Brain microvascular endothelial cell (primary cell): ENCODE measurements around the gene SERINC5.

Source experiments
- DNase-seq: peaks from one replicate; pipeline ENCODE4 v3.0.0-alpha.2; 2020
- H3K27ac ChIP-seq: fragments of 250-450 bp; sonication (Bioruptor Pico); 2 replicates; pipeline ENCODE4 v1.5.1; 2020; ENCODE audit warnings: mild to moderate bottlenecking, moderate library complexity
- H3K27me3 ChIP-seq: fragments of 250-450 bp; sonication (Bioruptor Pico); replicated peaks from 2 replicates; pipeline ENCODE4 v1.5.1; 2020; ENCODE audit warnings: mild to moderate bottlenecking
- H3K36me3 ChIP-seq: fragments of 250-450 bp; sonication (Bioruptor Pico); replicated peaks from 2 replicates; pipeline ENCODE4 v1.5.1; 2020; ENCODE audit warnings: mild to moderate bottlenecking
- H3K4me3 ChIP-seq: 2 replicates; pipeline ENCODE4 v1.5.1; 2011; ENCODE audit warnings: low read depth, mild to moderate bottlenecking, control low read depth, low read length, moderate library complexity
- CTCF ChIP-seq: IDR thresholded peaks from 2 replicates; pipeline ENCODE4 v1.5.1; 2011; ENCODE audit warnings: low read depth, mild to moderate bottlenecking, moderate library complexity, low read length, control low read depth, inconsistent platforms; ENCODE audit errors: missing control alignments
- in situ Hi-C: cut with HindIII; loops from 2 replicates; pipeline ENCODE4 v1.10.0; 2017; ENCODE audit warnings: low sequenced_read_pairs, low pct_ligation_motif_present

The SERINC5 gene

GRCh38 chr5:80128141-80128540 is 127.7 kb downstream of the SERINC5 start:
- Histone ChIP-seq H3K4me3 (no peak overlapping the region), H3K27ac (no peak overlapping the region), H3K36me3 (no peaks in the 10 kb centered on the region), H3K27me3 (no peaks in the 10 kb centered on the region)
- in situ Hi-C loops: no loop called here
- DNase-seq: no peak
- TF ChIP-seq CTCF: no peak

- H3K27me3 ChIP-seq: no peaks in the 10 kb centered on the region
- no peak overlapping the region for H3K27ac ChIP-seq
- no peaks in the 10 kb centered on the region for H3K36me3 ChIP-seq
- no peak for TF ChIP-seq CTCF
- DNase-seq: no peak
- in situ Hi-C loops: no loop called here
- H3K4me3 ChIP-seq: no peak overlapping the region
Observed at GRCh38 chr5:80127116-80127552, 128.7 kb downstream of the SERINC5 start.

GRCh38 chr5:80125962-80126480 is 129.8 kb downstream of the SERINC5 start:
- no peak overlapping the region for H3K4me3 ChIP-seq
- peak; percentile 81 for DNase-seq
- no peaks in the 10 kb centered on the region for H3K36me3 ChIP-seq
- H3K27ac ChIP-seq: peak overlapping the region; percentile 88
- in situ Hi-C loops: no loop called here
- TF ChIP-seq CTCF: no peak
- no peaks in the 10 kb centered on the region for H3K27me3 ChIP-seq

DNA sequence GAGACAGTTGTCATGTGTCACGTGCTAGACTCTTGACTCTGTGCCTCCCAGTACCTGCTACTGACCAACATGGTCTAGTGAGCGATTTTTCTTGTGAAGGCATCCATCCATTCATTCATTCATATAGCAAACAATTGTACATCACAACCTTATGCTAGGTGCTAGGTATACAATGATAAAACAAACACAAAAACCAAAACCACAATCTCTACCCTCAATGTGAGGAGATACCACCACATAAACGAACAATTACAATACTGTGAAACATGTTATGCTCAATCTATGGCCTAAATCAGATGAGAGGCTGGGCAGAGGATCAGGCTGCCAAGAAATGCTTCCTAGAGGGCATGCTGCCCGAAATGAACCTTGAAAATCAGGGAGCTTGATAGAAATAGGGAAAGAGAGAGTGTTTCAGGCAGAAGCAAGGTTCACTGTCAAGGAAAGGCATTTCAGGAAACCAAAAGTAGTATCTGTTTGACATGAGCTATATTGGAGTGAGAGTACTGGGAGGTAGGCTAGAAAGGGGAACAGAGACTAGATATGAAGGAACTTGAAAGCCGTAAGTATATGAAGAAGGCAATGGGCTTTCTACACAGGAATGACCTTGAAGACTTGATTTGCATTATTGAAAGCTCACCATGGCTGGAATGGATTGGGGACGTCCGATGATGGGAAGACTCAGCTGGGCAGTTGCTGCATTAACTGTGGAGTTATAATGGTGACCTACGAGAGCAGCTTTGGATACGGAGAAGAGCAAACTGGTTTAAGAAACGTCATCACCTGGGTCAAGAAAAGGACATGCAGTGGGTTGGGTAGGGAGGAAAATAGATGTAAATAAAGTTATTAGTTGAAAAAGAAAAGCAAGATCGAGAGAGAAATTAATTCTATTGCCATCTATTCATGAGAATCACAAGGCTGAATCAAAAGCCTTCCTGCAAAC is 130.6 kb downstream of the SERINC5 start:
- Histone ChIP-seq H3K27me3 (no peaks in the 10 kb centered on the region), H3K4me3 (no peak overlapping the region), H3K27ac (peak overlapping the region; percentile 88), H3K36me3 (no peaks in the 10 kb centered on the region)
- TF ChIP-seq CTCF: no peak
- DNase-seq: no peak
- in situ Hi-C loops: no loop called here

GRCh38 chr5:80124121-80124918 is 131.5 kb downstream of the SERINC5 start:
- TF ChIP-seq CTCF: no peak
- Histone ChIP-seq H3K27me3 (no peaks in the 10 kb centered on the region), H3K27ac (no peak overlapping the region), H3K4me3 (no peak overlapping the region), H3K36me3 (no peaks in the 10 kb centered on the region)
- in situ Hi-C loops: no loop called here
- no peak for DNase-seq
